AG09319 (cell line): ENCODE data around the gene PDIK1L.

ENCODE experiments used
- DNase-seq: peaks from one replicate; pipeline ENCODE4 v3.0.0-alpha.2; 2010; ENCODE audit warnings: low read depth; ENCODE audit errors: extremely low read depth
- TF ChIP-seq, protein P1 (sequence below): IDR thresholded peaks from 2 replicates; pipeline ENCODE4 v1.5.1; 2011; ENCODE audit warnings: low read depth, mild to moderate bottlenecking, inconsistent platforms, low read length, moderate library complexity

PDIK1L gene

DNA sequence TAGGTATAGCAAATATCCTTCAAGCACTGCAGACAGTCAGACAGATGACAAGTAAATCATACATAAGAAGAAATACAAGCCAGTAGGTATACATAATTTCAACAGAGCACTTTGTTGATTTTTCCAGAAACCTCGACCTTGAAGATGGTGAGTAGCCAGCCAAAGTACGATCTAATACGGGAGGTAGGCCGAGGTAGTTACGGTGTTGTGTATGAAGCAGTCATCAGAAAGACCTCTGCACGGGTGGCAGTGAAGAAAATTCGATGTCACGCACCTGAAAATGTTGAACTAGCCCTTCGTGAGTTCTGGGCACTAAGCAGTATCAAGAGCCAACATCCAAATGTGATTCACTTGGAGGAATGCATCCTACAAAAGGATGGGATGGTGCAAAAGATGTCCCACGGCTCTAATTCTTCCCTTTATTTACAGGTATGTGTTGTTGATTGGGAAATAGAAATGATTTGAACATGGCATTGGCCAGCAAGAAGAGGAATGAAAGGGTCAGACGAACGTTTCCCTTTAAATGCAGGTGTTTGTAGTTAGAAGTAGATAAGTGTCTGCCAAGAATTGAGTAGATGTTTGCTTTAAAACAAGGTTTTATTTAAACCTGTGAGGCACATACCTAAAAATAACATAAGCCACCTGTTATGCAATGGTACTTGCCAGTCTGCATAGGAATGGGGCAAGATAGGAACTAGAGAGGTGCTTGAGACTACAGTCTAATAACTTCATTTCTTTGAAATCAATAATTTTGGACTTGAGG, 2.7 kb downstream of the PDIK1L start:
- TF ChIP-seq, protein P1, sequence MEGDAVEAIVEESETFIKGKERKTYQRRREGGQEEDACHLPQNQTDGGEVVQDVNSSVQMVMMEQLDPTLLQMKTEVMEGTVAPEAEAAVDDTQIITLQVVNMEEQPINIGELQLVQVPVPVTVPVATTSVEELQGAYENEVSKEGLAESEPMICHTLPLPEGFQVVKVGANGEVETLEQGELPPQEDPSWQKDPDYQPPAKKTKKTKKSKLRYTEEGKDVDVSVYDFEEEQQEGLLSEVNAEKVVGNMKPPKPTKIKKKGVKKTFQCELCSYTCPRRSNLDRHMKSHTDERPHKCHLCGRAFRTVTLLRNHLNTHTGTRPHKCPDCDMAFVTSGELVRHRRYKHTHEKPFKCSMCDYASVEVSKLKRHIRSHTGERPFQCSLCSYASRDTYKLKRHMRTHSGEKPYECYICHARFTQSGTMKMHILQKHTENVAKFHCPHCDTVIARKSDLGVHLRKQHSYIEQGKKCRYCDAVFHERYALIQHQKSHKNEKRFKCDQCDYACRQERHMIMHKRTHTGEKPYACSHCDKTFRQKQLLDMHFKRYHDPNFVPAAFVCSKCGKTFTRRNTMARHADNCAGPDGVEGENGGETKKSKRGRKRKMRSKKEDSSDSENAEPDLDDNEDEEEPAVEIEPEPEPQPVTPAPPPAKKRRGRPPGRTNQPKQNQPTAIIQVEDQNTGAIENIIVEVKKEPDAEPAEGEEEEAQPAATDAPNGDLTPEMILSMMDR, result no peak
- DNase-seq, result no peak

DNA sequence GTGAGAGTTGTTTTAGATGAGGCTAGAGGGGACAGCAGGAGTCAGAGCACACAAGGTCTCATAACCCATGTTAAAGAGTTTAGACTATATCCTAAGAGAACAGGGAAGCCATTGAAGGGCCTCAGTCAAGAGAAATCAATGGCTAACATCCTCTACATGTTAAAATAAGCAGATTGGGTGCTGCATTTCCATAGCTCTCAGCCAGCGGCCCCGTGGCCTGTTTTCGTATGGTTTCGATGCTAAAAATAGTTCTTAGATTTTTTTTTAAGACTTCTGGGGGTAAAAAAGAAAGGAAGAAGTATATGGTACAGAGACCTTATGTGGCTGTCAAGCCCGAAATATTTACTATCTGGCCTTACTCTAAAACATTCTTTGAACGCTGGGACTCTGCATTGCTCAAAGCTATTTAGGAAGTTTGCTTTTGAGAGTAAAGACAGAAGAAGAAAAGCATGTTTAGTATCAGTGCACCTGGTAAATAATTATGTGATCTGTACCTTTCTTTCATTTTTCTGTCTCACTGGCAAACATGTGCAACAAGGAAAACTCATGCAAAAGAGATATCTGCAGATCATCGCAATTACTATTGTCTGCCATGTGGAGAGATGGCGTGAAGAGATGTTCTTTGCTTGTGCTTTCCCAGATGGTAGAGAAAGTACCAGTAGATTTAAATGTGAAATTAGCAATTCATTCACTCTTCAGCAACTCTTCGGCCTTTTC, 8.4 kb downstream of the PDIK1L start:
- no peak for DNase-seq
- TF ChIP-seq, protein P1, result no peak

DNA sequence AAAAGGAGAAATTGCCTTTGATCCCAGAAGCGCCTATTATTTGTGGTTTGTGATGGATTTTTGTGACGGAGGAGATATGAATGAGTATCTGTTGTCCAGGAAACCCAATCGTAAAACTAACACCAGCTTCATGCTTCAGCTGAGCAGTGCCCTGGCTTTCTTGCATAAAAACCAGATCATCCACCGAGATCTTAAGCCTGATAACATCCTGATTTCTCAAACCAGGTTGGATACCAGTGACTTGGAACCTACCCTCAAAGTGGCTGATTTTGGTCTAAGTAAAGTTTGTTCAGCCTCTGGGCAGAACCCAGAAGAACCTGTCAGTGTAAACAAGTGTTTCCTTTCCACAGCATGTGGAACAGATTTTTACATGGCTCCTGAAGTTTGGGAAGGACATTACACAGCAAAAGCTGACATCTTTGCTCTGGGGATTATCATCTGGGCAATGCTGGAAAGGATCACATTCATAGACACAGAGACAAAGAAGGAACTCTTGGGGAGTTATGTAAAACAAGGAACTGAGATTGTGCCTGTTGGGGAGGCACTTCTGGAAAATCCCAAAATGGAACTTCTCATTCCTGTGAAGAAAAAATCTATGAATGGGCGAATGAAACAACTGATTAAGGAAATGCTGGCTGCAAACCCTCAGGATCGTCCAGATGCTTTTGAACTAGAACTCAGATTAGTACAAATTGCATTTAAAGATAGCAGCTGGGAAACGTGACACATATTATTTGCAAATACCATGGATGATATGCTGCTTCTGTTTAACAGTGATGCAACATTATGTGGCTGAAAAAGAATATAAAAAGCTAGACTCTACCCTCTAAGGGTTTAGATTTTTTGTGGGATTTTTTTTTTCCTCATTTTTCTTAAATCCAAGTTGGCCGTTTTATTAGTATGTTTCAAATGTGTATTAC, 10.5 kb downstream of the PDIK1L start:
- TF ChIP-seq, protein P1, result no peak
- no peak for DNase-seq

DNA sequence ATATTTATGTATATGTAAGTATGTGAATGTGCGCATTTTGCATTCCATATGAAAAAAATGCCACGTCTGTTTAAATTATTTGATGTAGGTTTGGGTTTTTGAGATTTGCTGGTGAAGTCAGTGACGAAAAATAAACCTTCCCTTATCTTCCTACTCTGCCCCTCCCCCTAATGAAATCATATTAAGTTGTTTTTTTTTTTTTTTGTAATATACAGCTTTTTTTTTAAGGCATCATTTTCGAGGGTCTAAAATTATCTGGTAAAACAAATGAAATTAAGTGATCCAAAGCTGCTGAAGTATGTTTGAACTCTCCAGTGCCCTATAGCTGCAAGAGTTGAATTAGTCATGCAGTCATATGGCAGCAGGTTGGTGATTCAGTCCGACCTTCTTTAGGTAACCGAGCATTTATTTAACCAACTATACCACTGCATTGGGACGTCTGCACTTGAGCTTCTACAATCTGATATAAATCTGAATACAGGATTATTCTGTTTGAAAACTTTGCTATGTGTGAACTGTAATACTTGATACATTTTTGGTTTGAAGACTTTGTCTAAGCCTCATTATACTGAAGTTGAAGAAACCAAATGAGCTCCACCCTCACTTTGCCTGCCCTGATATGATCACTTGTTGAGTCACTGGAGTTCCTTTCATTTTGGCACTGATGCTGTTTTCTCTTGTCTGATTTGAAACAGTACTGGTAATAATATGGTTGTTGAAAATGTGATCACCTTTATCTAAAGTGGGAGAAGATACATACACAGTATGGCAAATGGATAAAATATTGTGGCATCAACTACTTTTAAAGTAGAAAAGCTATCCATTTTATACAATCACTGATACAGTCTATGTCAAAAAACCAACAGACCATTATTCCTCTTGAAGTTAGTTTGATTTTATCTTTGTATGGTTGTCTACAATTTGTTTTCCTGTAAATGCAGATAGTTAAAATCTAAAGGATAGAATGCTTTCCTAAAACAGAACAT, 11.7 kb downstream of the PDIK1L start:
- no peak for DNase-seq

DNA sequence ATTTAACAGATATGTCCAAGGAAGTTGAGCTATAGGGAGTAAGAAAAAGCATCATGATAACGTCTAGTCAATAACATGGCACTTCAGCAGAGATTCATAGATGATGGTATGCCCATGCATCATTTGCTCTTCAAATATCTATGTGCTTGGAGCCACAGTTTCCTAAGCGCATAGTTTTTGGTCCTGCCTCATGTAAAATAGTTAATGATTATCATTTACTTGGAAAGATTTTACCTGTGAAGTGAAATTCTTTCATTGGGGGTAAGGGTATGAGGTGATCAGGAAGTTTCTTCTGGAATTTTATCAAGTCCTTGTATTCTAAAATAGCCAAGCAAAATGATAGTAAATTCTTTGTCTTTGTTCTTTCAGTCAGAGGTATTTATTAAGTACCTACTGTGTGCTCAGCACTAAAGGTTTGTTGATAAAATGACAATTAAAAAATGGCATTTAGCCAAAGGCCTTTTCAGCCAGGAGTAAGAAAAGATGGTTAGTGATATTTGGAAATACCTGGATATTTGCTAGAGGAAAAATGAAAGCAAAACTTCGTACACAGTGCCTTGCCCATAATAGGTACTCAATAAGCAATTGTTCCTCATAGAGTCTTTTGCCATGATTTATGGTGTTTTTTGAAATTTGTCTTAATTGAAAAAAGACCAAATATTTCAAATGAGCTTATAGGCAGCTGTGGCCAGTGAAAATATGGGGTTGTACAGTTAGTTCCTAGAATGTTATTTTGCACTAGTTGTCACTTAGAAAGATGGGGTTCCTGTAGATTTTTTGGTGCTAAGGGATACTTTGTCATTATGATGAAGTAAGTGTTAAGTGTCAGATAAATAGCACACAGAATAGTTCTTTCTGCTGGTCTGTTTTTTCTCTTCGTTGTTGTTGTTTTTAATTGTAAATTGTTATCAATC, 13.1 kb downstream of the PDIK1L start:
- DNase-seq, result no peak
- TF ChIP-seq, protein P1, result no peak

More for the DNA sequence above, 11.7 kb downstream of the PDIK1L start:
- TF ChIP-seq, protein P1, result no peak
